Heart right ventricle (tissue), 16 donors: ENCODE results near the gene CD48. TPM values are rescaled to one million over a fixed set of nuclear protein-coding genes. Genes with fewer than 3 reads are reported as not detected.
A peak's percentile ranks its signal among the peaks of the same experiment; 100 is the strongest.

Source experiments
- ATAC-seq, 8 donors: fragments of 200-7000 bp; cut with Tn5 transposase; one replicate each; pipeline ENCODE4 v1.9.1; 2020; ENCODE audit warnings: mild to moderate bottlenecking in 8 of 8, moderate library complexity in 8 of 8, moderate number of reproducible peaks in 1 of 8
- DNase-seq, 2 donors: peaks; one replicate each; pipeline ENCODE4 v3.0.0-alpha.2; 2020
- H3K27ac ChIP-seq, 10 donors: fragments of 200-600 bp; sonication (generic) in 2 of 10; one replicate each; pipeline versions ENCODE4 v1.5.0 to v1.8.0; 2020 to 2022; ENCODE audit warnings: mild to moderate bottlenecking in 3 of 10
- H3K27me3 ChIP-seq, 7 donors: fragments of 200-600 bp; one replicate each; pipeline ENCODE4 v1.8.0; 2021 to 2022; ENCODE audit warnings: mild to moderate bottlenecking in 2 of 7
- H3K36me3 ChIP-seq, 9 donors: fragments of 200-600 bp; sonication (generic) in 1 of 9; one replicate each; pipeline versions ENCODE4 v1.5.0 to v1.8.0; 2020 to 2022; ENCODE audit warnings: mild to moderate bottlenecking in 2 of 9
- H3K4me1 ChIP-seq, 9 donors: fragments of 200-600 bp; sonication (generic) in 1 of 9; one replicate each; pipeline versions ENCODE4 v1.5.0 to v1.8.0; 2020 to 2022; ENCODE audit warnings: mild to moderate bottlenecking in 4 of 9
- H3K4me3 ChIP-seq, 10 donors: fragments of 200-600 bp; sonication (generic) in 2 of 10; one replicate each; pipeline versions ENCODE4 v1.5.0 to v1.8.0; 2020 to 2022; ENCODE audit warnings: mild to moderate bottlenecking in 7 of 10, moderate library complexity in 2 of 10
- H3K9me3 ChIP-seq, 11 donors: fragments of 200-600 bp in 10 of 11; sonication (generic) in 2 of 11; one replicate each; pipeline versions ENCODE4 v1.5.0 to v1.8.0; 2013 to 2022; ENCODE audit warnings: mild to moderate bottlenecking in 2 of 11, control low read depth in 1 of 11, moderate library complexity in 1 of 11
- WGBS, 2 donors: extraction: QIAGEN DNeasy Blood & Tissue Kit; methylation state at CpG; one replicate each; pipeline ENCODE4 v1.1.7; 2013; ENCODE audit warnings: inconsistent platforms in 1 of 2; 5-methylcytosine and 5-hydroxymethylcytosine counted together
- intact Hi-C, 10 donors: fragments of 100-400 bp; cut with DNase I; formaldehyde crosslinking; loops; one replicate each; pipeline versions ENCODE4 v1.11.1 to v1.14.2; 2022
- polyA plus RNA-seq, 2 donors: library from polyadenylated mRNA; stranded (reverse); fragments of 200-250 nt; gene quantifications; one replicate each; pipeline ENCODE4 v1.2.3, GENCODE V29; 2013
- total RNA-seq, 10 donors: library from RNA; stranded (reverse); fragmentation: NEBNext Ultra II Directional in 3 of 10; extraction: Animal tissue kit (Norgen Biotek cat#: 25700) in 3 of 10; gene quantifications; one replicate each; pipeline versions ENCODE4 v1.2.1 to v1.2.4, GENCODE V29; 2021 to 2023
- TF ChIP-seq, protein P1 (sequence below), 9 donors: fragments of 200-600 bp; sonication (generic) in 2 of 9; IDR thresholded peaks; one replicate each; pipeline versions ENCODE4 v1.5.0 to v1.8.0; 2021 to 2022; ENCODE audit warnings: antibody characterized with exemption in 9 of 9, mild to moderate bottlenecking in 5 of 9, moderate library complexity in 1 of 9
- donor health status: Arrhythmogenic right ventricular cardiomyopathy.
- donor health status: ischemic (EF 13 %, LVEDD 7.1; RV severe dilation, severe dysfunction).
- donor health status: healthy with polysubstance abuse.
- donor health status: DM: no; HTN: yes; CAD: no.
- donor health status: DM: no; HTN: no; CAD: no.
- donor health status: ischemic (EF 25% LVEDD 6.9; RV normal size, moderate dysfunction).
- donor health status: ischemic (EF 25% LVEDD 5.7; RV mildly dilated, moderate dysfunction).
- donor health status: healthy.
- donor health status: DM: yes; HTN: yes; CAD: no.
- donor health status: Ischemic cardiomyopathy.
- donor health status: ischemic (EF 35%, LVEDD 5.7; RV mildly dilated, moderate dysfunction).
- donor health status: nonischemic (EF 11% LVEDD 7.7; RV severe dilation, severe dysfunction).
- donor health status: DM: yes; HTN: yes; CAD: no.
- donor health status: PGD.
- donor health status: ischemic (EF 29% LVEDD 5.4; RV normal size, mild dysfunction).
- donor health status: nonischemic (EF 23%, LVEDD 6.1; RV moderate dilation, normal function).

The CD48 gene
- total and polyA plus RNA-seq, 12 donors, result 0.40 to 20.9 (median 0.96) TPM

DNA sequence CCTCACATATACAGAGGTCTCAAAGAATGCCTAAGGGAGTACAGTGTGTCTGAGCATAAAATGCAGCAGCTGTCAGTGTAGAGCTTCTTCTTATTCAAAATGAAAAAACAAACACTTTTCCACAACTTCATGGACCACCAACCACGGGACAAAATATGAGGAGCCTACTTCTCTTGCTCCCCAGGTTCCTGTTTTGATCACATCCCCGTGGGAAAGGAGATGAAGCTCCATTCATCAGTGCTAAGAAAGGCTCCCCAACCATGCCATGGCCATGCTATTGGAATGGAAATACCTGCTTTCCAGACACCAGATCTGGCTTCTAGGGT, 383 bp downstream of the CD48 start:
- 61 to 64% methylated on average over 2 of the region's 2 CpGs for WGBS, 2 donors
- peak overlapping the region in 1 of 10 donors; percentile 90 for H3K27ac ChIP-seq
- ATAC-seq, result no peak
- TF ChIP-seq, protein P1, sequence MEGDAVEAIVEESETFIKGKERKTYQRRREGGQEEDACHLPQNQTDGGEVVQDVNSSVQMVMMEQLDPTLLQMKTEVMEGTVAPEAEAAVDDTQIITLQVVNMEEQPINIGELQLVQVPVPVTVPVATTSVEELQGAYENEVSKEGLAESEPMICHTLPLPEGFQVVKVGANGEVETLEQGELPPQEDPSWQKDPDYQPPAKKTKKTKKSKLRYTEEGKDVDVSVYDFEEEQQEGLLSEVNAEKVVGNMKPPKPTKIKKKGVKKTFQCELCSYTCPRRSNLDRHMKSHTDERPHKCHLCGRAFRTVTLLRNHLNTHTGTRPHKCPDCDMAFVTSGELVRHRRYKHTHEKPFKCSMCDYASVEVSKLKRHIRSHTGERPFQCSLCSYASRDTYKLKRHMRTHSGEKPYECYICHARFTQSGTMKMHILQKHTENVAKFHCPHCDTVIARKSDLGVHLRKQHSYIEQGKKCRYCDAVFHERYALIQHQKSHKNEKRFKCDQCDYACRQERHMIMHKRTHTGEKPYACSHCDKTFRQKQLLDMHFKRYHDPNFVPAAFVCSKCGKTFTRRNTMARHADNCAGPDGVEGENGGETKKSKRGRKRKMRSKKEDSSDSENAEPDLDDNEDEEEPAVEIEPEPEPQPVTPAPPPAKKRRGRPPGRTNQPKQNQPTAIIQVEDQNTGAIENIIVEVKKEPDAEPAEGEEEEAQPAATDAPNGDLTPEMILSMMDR (IDR thresholded peaks at IDR 0.05), result no peak
- no peaks in the 10 kb centered on the region for H3K36me3 ChIP-seq
- no peak for DNase-seq
- no peaks in the 10 kb centered on the region for H3K9me3 ChIP-seq
- peak overlapping the region in 4 of 10 donors; percentile 5 to 68 (median 8) for H3K4me3 ChIP-seq
- intact Hi-C loops, result no loop called here
- H3K27me3 ChIP-seq, result peaks cover 0 to 22% (median 0%) of the 10 kb centered on the region in 7 donors
- H3K4me1 ChIP-seq, result peaks cover 0 to 51% (median 0%) of the 10 kb centered on the region in 9 donors

DNA sequence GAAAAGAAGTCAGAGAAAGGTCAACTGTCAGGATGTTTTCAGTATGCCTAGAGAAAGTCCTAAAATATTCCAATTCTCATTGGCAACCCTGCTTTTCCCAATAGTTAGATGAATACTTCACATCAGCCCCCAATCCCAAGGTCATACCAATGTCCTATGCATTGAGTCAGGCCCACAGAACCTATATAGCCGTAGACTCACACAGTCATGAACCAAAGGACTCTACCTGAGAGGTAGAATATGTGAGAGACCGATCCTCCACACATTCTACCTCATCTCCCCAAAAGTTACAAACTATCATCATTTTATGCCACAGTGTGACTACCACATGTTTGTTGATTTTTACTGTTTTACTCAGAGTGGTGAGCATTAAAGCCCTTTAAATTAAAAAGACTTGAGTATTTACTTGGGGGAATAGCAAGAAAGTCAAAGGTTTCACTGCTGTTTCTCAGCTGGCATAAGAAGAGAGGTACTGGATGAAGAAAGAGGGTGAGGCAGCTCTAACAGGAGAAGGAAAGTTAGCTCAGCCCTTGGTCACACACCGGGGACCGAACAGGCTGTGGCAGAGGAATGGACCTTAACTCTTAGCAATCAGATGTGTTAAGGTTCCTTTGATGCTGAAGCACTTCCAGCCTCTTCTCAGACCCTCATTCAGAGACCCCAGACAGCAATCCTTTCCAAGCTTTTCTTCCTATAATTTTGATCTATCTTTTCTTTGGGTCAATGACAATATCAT, 937 bp downstream of the CD48 start:
- Histone ChIP-seq H3K4me1 (peaks cover 0 to 57% (median 0%) of the 10 kb centered on the region in 9 donors), H3K27ac (peak overlapping the region in 1 of 10 donors; percentile 90), H3K4me3 (peak overlapping the region in 3 of 10 donors; percentile 8 to 68 (median 8)), H3K36me3 (no peaks in the 10 kb centered on the region), H3K9me3 (no peaks in the 10 kb centered on the region), H3K27me3 (peaks cover 0 to 19% (median 0%) of the 10 kb centered on the region in 7 donors)
- DNase-seq, result no peak
- TF ChIP-seq, protein P1 (IDR thresholded peaks at IDR 0.05), result no peak
- intact Hi-C loops, result no loop called here
- 70 to 90% methylated on average over 4 of the region's 4 CpGs for WGBS, 2 donors
- no peak for ATAC-seq

DNA sequence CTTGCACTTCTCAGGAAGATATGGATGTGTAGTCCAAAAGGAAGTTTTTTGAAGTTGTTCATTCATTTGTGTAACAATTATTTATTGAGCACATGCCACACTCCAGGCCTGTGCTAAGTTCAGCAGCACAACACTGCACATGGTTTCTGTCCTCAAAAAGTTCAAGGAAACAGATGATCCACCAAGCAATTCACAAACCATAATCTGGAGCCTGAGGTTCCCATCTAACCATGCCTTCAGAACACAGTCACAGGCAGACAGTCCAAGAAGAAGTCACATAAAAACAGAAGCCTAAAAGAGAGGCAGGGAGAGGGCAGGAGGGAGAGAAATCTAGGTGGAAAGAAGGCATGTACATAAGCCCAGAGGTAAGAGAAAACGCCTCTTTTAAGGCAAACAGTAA, 1.9 kb downstream of the CD48 start:
- Histone ChIP-seq H3K9me3 (no peaks in the 10 kb centered on the region), H3K36me3 (no peaks in the 10 kb centered on the region), H3K27me3 (peaks cover 0 to 18% (median 0%) of the 10 kb centered on the region in 7 donors), H3K4me3 (peak overlapping the region in 1 of 10 donors; percentile 68), H3K4me1 (peaks cover 0 to 66% (median 0%) of the 10 kb centered on the region in 9 donors), H3K27ac (peak overlapping the region in 1 of 10 donors; percentile 90)
- intact Hi-C loops, result no loop called here
- no peak for DNase-seq
- TF ChIP-seq, protein P1 (IDR thresholded peaks at IDR 0.05), result no peak
- no peak for ATAC-seq
- 76 to 78% methylated on average over 1 of the region's 1 CpG for WGBS, 2 donors

DNA sequence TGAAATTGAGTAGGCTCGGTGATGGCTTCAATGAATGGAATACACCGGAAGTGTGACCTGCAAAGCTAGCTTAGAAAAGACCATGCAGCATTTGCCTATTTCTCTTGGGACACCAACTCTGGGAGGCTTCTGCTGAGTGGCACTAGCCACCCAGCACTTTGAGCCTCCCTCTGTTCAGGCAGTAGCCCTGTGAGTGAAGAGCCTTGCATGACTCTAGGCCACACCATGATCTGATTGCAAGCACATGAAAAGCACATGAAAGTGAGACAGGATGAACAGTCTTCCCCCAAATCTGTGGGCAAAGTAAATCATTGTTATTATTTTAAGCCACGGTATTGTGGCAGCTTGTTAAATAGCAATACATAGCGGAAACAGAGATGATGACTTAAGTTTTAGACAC, 2.8 kb downstream of the CD48 start:
- ATAC-seq (no peak), DNase-seq (no peak)
- Histone ChIP-seq H3K27ac (peak overlapping the region in 1 of 10 donors; percentile 90), H3K9me3 (no peaks in the 10 kb centered on the region), H3K4me1 (peaks cover 0 to 72% (median 0%) of the 10 kb centered on the region in 9 donors), H3K36me3 (no peaks in the 10 kb centered on the region), H3K27me3 (peaks cover 0 to 16% (median 0%) of the 10 kb centered on the region in 7 donors), H3K4me3 (peak overlapping the region in 1 of 10 donors; percentile 68)
- WGBS, 2 donors, result 77 to 90% methylated on average over 4 of the region's 4 CpGs
- intact Hi-C loops, result no loop called here
- TF ChIP-seq, protein P1 (IDR thresholded peaks at IDR 0.05), result no peak
